GM21737 (cell line): Measurements from ENCODE around the gene SEMA4D.

ENCODE experiments used
- ATAC-seq: cut with Tn5 transposase; IDR thresholded peaks from one replicate; pipeline ENCODE4 v1.9.1; 2021; ENCODE audit warnings: mild to moderate bottlenecking, moderate library complexity; ENCODE audit not compliant: unreplicated experiment

Gene SEMA4D

GRCh38 chr9:89502038-89502601 is 4.2 kb upstream of the SEMA4D start:
- no peak for ATAC-seq

DNA sequence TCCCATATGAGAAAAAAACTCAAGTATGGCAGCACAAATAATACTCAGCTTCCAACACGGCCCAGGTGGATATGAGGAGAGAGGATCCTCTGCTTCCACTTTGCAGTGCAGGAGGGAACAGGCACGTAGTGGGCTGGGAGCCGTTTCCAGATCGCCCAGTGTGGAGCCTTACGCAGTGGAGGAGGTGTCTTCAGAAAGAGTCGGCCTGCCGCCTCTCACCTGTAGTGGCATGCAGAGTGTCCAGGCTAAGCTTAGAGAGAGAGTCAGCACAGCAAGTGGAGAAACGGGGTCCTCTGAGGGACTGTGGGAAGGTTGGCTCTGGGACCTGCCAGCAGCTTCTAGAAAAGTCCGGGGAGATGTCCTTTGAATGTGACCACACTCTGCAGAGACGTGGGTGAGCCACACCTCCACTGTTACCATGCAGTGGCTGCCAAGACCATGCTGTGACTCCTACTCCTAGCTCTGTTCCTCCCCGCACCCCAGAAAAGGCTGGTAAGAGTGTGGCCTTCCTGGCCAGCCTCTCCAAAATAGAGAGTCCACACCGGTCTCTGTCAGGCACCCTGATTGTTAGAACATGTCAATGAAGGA is 3.5 kb upstream of the SEMA4D start:
- ATAC-seq: no peak

DNA sequence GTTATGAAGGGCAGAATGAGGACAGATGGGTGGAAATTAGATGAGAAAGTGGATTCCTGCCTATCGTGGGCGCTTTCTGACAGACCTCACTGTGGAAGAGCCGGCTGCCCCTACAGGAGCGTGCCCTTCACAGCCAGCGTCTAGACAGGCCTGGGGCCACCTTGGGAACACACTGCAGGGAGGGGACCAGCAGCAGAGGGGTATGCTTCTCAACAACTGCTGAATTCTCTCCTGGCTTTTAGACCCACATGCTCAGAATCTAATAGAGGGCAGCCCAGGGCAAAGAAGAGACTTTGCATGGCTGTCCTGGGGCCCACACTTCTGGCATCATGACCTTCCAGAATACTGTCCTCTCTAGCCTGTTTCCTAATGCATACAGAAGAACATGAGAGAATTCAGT is 2.1 kb upstream of the SEMA4D start:
- ATAC-seq: no peak

DNA sequence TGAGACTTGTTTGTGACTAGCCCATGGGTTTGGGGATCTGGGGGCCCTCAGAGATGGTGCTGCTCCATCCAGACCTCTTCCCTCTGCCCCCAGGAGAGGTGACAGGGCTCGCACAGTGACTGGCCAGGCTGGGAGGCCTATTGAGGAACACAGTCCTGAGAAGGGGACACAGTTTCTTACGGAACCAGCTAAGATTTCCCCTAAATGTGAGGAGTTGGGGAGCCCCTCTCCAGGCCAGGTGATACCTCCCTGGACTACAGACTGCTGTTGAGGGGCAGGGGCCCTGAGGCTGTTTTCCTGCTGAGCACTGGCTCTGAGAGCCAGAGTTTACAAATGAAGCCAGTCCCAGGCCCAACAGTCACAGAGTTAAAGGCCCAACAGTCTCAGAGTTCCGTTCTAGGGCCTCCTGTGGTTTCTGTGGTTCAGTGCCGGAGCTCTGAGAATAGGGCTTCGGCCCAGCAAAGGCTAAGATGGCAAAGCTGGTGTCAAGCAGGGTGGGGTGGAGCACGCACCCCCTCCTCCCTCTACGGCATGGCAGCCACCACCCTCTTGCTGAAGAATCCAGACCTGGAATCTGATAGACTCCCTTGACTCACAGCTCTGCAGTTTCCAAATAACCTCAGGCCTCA is 1.1 kb upstream of the SEMA4D start:
- no peak for ATAC-seq

GRCh38 chr9:89497257-89497963 is 503 bp downstream of the SEMA4D start:
- peak; percentile 25 for ATAC-seq

DNA sequence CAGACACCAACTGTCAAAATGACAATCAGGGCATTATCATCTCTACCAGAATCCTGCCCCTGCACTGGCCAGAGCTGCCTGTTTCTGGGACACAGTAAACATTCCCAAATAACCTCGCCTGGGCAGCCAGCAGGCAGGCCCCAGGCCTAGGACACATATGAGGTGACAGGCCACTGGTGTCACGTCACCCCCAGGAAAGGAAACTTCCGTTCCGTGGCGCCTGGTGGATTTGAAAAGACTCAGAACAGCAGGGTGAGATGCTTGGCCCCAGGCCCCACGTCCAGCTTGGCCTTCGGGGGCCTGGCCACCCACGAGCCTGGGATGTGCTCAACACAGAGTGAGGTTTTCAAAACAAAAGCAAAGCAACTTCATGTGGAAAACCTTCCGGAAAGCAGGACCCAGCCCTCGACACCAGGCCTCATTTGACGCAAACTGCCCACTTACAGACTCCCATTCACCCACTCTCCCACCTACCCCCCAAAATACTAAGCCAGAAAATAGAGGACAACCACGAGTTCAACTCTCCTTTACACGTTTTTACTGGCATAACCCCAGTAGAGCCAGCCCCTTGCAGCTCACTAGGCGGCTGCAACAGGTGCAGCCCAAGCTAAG is 1.2 kb downstream of the SEMA4D start:
- no peak for ATAC-seq

- ATAC-seq: no peak
These were observed 1.9 kb downstream of the SEMA4D start for GRCh38 chr9:89495824-89496560.

DNA sequence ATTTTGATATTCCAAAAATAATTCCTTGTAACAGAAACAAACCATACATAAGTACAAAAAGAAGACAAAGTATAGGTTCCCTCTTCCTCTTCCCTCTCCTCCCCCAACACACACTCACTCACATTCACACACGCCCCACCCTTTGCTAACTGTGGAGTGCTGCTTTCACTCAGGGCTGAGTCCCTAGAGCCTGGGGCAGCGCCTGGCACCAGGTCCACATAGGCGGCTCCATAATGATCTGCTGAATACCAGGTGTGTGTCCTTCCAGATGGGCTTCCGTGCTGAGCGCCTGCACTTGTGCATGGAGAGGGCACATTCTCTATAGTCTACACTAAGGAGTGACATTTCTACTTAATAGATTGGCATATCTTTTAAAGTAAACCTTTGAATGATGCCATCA is 3.7 kb downstream of the SEMA4D start:
- ATAC-seq: no peak

DNA sequence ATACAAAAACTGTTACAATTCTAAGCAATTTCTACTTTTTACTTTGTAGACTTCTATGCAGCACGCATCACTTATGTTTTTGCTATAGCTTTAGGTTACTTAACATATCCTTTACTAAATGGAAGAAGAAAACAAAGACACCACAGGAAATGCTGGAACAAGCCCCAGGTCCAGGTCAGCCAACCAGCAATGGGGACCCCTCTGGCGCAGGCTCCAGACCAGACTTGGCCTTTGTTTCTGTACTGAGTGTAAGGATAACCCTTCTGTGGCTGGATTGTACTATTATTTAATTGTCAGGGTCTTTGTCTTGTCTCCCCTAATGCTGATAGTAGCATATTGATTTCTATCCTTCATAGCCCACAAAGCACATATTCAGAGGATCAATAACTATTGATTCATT is 4.2 kb downstream of the SEMA4D start:
- ATAC-seq: no peak

DNA sequence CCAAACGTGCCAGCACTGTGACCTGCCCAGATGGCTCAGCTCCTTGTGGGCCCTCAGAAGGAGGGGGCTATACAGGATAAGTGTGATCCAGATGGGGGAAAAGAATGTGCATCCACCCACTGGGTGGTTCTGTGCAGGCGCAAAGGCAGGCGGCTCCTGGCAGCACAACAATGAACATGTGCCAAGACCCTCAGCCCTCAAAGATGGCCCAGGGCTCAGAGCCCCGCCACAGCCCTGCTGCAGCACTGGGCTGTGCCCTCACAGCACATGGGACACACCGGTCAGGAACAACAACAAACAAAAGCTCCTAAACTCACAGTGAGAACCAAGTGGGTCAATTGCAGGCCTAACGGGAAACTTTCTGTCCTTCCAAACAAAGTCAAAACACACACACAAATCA is 4.7 kb downstream of the SEMA4D start:
- ATAC-seq: no peak

- ATAC-seq: no peak
These were observed 5.3 kb downstream of the SEMA4D start for GRCh38 chr9:89492586-89492985.

GRCh38 chr9:89491694-89492093 is 6.2 kb downstream of the SEMA4D start:
- ATAC-seq: no peak

GRCh38 chr9:89489548-89490530 is 8.1 kb downstream of the SEMA4D start:
- ATAC-seq: no peak

DNA sequence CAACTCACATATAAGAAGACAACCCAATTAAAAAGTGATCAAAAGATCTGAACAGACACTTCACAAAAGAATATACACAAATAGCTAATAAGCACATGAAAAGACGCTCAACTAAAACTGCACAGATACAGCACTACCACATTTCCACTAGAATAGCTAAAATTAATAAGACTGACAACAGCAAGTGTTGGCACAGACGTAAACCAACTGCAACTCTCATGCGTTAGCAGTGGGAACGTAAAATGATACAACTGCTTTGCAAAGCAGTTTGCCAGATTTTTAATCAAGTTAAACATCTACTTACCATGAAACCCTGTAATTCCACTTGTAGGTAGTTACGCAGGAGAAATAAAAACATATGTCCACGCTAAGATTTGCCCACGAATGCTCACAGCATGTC is 9.0 kb downstream of the SEMA4D start:
- no peak for ATAC-seq

DNA sequence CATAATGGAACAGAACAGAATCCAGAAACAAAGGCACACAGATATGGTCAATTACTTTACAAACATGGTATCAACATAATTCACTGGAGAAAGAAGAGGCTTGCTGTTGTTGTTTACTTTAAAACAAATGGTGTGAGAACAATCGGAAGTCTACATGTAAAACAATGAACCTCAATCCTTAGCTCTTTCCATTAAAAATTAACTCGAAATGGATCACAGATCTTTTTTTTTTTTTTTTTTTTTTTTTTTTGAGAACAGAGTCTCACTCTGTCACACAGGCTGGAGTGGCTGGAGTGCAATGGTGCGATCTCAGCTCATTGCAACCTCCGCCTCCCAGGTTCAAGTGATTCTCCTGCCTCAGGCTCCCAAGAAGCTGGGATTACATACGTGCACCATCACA is 9.8 kb downstream of the SEMA4D start:
- no peak for ATAC-seq

- no peak for ATAC-seq
These were observed 11.2 kb downstream of the SEMA4D start for GRCh38 chr9:89486681-89487080.

DNA sequence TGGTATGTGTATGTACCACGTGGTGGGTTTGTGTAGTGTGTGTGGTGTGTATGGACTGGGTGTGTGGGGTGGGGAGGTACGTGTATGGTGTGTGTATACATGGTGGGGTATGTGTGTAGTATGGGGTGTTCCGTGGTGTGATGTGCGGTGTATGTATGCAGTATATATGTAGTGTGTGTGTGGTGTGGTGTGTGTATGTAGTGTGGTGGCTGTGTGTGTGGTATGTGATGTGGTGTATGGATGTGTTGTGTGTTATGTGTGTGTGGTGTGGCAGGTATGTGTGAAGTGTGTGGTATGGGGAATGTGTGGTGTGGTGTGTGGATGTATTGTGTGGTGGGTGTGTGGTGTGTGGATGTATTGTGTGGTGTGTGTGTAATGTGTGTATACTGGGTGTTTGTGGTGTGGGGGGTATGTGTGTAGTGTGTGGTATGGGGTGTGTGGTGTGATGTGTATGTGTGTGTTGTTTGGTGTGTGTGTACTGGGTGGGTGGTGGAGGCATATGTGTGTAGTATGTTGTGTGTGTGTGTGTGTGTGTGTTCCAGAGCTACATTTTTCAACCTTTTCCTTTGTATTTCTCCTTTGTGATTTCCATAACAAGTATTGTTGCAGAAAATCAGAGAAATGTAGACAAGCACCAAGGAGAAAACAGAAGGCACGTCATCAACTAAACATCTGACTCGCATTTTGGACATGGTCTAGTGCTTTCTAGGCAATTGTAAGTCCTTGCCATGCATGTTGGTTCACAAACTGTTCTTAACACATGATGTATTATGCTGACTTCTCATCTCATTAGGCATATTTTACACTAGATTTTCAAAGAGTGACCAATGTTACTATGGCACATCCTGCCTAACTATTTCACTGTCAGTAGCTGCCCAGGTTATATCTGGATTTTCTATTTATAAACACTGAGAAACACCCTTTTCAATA is 13.2 kb downstream of the SEMA4D start:
- peak; percentile 38 for ATAC-seq

DNA sequence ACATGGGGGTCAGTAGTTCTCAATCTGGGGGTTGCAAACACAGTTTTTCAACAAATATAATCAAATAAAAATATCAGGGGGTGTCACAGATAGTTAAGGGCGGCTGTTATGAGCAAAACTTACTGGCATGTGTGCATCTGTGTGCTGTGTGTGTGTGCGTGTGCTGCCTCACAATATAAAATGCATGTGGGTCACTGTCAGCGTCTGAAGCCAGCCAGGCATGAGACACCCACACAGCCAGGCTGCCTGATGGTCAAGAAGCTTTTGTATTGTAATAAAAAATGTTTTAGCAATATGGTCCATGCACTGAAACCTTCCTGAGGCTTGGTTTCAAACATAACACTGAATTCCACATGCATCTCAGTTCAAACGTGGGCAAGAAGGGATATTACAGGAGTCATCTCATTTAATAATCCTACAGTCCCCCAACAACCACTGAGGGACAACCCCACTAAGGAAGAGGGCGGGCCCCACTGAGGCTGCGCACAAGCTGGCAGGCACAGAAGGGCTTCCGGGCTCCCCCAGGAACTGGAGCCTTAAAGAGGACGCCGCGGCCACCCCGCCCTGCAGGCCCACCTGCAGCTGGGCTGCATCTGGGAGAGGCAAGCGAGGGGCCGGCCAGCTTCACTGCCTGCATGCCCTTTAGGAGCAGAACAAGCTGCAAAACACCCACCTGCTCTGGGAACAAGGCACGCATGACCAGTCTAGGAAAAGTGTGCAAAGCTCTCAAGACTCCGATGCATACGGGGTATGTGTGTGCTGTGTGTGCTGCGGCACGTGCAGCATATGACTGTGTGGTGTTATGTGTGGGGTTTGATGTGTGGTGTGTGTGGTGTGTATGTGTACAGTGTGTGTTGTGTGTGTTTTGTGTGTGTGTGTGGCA is 14.1 kb downstream of the SEMA4D start:
- peak; percentile 71 for ATAC-seq
